K562 (cell line): ENCODE data around the gene SLC35E3. TPM values are rescaled to one million over a fixed set of nuclear protein-coding genes. Genes with fewer than 3 reads are reported as not detected.

Source experiments
- BMI1 ChIP-seq: fragments of 150-350 bp; IDR thresholded peaks from 2 replicates; pipeline ENCODE4 v1.6.1; 2014; ENCODE audit warnings: low read length
- CXXC5 ChIP-seq: fragments of 250-450 bp; sonication (Bioruptor Pico); IDR thresholded peaks from 2 replicates; pipeline ENCODE4 v1.8.0; 2022; ENCODE audit warnings: inconsistent platforms, mild to moderate bottlenecking, moderate library complexity
- DLX4 ChIP-seq: fragments of 250-450 bp; sonication (Bioruptor Pico); IDR thresholded peaks from 2 replicates; pipeline ENCODE4 v1.6.1; 2021; ENCODE audit warnings: mild to moderate bottlenecking
- DMBX1 ChIP-seq: fragments of 250-450 bp; sonication (Bioruptor Pico); IDR thresholded peaks from 2 replicates; pipeline ENCODE4 v1.8.0; 2022; ENCODE audit warnings: inconsistent platforms, mild to moderate bottlenecking, moderate library complexity, borderline replicate concordance
- ELF1 ChIP-seq: fragments of 200-800 bp; sonication (Bioruptor generic); IDR thresholded peaks from 2 replicates; pipeline ENCODE4 v1.6.1; 2016; ENCODE audit warnings: missing genetic modification characterization, missing compliant biosample characterization
- ETV5 ChIP-seq: sonication (generic); formaldehyde crosslinking; IDR thresholded peaks from 2 replicates; pipeline ENCODE4 v1.4.0; 2020; ENCODE audit warnings: low read depth, mild to moderate bottlenecking, missing genetic modification reagents
- GABPA ChIP-seq: fragments of 200-800 bp; sonication (Bioruptor generic); conservative IDR thresholded peaks from 2 replicates; pipeline ENCODE4 v1.6.1; 2016; ENCODE audit warnings: low read depth, missing genetic modification characterization, missing compliant biosample characterization
- ID3 ChIP-seq, 2 experiments: fragments of 250-450 bp in 1 of 2; fragments of 450-650 bp in 1 of 2; sonication (Bioruptor Pico) in 1 of 2; IDR thresholded peaks; 2 replicates each; pipeline versions ENCODE4 v1.6.1 to v1.8.0; 2016 to 2021; ENCODE audit warnings: mild to moderate bottlenecking in 2 of 2, moderate library complexity in 2 of 2, missing compliant biosample characterization in 1 of 2, missing genetic modification characterization in 1 of 2
- IRF2 ChIP-seq: sonication (generic); formaldehyde crosslinking; IDR thresholded peaks from 2 replicates; pipeline ENCODE4 v1.8.1; 2022; ENCODE audit warnings: mild to moderate bottlenecking, missing genetic modification reagents
- L3MBTL2 ChIP-seq: fragments of 450-650 bp; IDR thresholded peaks from 2 replicates; pipeline ENCODE4 v1.6.1; 2016; ENCODE audit warnings: mild to moderate bottlenecking, moderate library complexity
- MYNN ChIP-seq, 2 experiments: sonication (generic); formaldehyde crosslinking in 1 of 2; IDR thresholded peaks; 2 replicates each; pipeline versions ENCODE4 v1.5.0 to v1.6.1; 2016 to 2020; ENCODE audit warnings: antibody characterized with exemption in 1 of 2, missing genetic modification reagents in 1 of 2
- POLR2A ChIP-seq: fragments of 450-650 bp; conservative IDR thresholded peaks from 2 replicates; pipeline ENCODE4 v1.6.1; 2016
- POLR2G ChIP-seq: fragments of 200-400 bp; formaldehyde crosslinking; IDR thresholded peaks from 2 replicates; pipeline ENCODE4 v1.6.1; 2017; ENCODE audit warnings: low read depth, mild to moderate bottlenecking, antibody characterized with exemption, low read length, moderate library complexity
- SIN3A ChIP-seq, 2 experiments: fragments of 150-350 bp in 1 of 2; IDR thresholded peaks; 2 replicates each; pipeline ENCODE4 v1.6.1; 2011 to 2016; ENCODE audit warnings: borderline replicate concordance in 2 of 2, low read depth in 2 of 2, low read length in 2 of 2, mild to moderate bottlenecking in 2 of 2, moderate library complexity in 2 of 2; ENCODE audit not compliant: control insufficient read depth in 1 of 2
- TAF15 ChIP-seq: fragments of 200-400 bp; formaldehyde crosslinking; IDR thresholded peaks from 2 replicates; pipeline ENCODE4 v1.6.1; 2017; ENCODE audit warnings: mild to moderate bottlenecking, low read depth, low read length, moderate library complexity
- TARDBP ChIP-seq: fragments of 450-650 bp; IDR thresholded peaks from 2 replicates; pipeline ENCODE4 v1.6.1; 2016
- TBP ChIP-seq: optimal IDR thresholded peaks from 2 replicates; pipeline ENCODE3; 2011; ENCODE audit warnings: low read depth, low read length, improper control_type of control experiment
- VEZF1 ChIP-seq: fragments of 200-800 bp; sonication (Bioruptor generic); IDR thresholded peaks from 2 replicates; pipeline ENCODE4 v1.6.1; 2017; ENCODE audit warnings: missing genetic modification characterization, missing compliant biosample characterization
- YBX1 ChIP-seq: fragments of 450-650 bp; IDR thresholded peaks from 2 replicates; pipeline ENCODE4 v1.7.1; 2016; ENCODE audit warnings: mild to moderate bottlenecking
- ZBTB17 ChIP-seq: fragments of 450-650 bp; formaldehyde crosslinking; IDR thresholded peaks from 2 replicates; pipeline ENCODE4 v1.4.0; 2020; ENCODE audit warnings: mild to moderate bottlenecking
- ZBTB7A ChIP-seq: IDR thresholded peaks from 2 replicates; pipeline ENCODE4 v1.6.1; 2011; ENCODE audit warnings: low read depth, mild to moderate bottlenecking, low read length, moderate library complexity, borderline replicate concordance; ENCODE audit not compliant: control insufficient read depth
- ZNF133 ChIP-seq: fragments of 250-450 bp; sonication (Bioruptor Pico); IDR thresholded peaks from 2 replicates; pipeline ENCODE4 v1.4.0; 2020; ENCODE audit warnings: mild to moderate bottlenecking
- ZNF263 ChIP-seq: sonication (generic); formaldehyde crosslinking; IDR thresholded peaks from 2 replicates; pipeline ENCODE4 v1.8.0; 2022; ENCODE audit warnings: mild to moderate bottlenecking, missing genetic modification reagents, borderline replicate concordance
- ZNF511 ChIP-seq: sonication (generic); formaldehyde crosslinking; IDR thresholded peaks from 2 replicates; pipeline ENCODE4 v1.8.0; 2022; ENCODE audit warnings: mild to moderate bottlenecking, missing genetic modification reagents
- polyA plus RNA-seq, 8 experiments: library from polyadenylated mRNA; depleted of rRNA in 4 of 8; stranded (reverse) in 5 of 8; unstranded in 3 of 8; fragments of >200 nt; fragmentation: Nextera tagmentation in 2 of 8; fragmentation: Illumina TruSeq in 1 of 8; extraction: Ambion mirVana in 2 of 8; extraction: Trizol in 1 of 8; gene quantifications; 2 replicates each; pipeline versions ENCODE4 v1.2.1 to v1.2.3, GENCODE V29; 2011 to 2014; ENCODE audit warnings: inconsistent platforms in 1 of 8, missing spikeins in 1 of 8
- total RNA-seq, 7 experiments: library from RNA; depleted of rRNA in 6 of 7; stranded (reverse); fragments of >200 nt in 6 of 7; fragmentation: Illumina TruSeq in 2 of 7; extraction: Trizol in 2 of 7; gene quantifications; 2 replicates each; pipeline versions ENCODE4 v1.2.1 to v1.2.3, GENCODE V29; 2011 to 2021; ENCODE audit warnings: low replicate concordance in 1 of 7

Gene SLC35E3
- total and polyA plus RNA-seq, 9 of the 15 experiments (the other 6 are each of a cell fraction or from before 2014, with no cell fraction given): 1.2 to 5.9 (median 3.8) TPM

- TF ChIP-seq ZNF511 (no peak), POLR2G (peak; percentile 95), VEZF1 (CRISPR knock-in tag) (peak; percentile 49), TBP (peak; percentile 76), ID3 (CRISPR knock-in tag; IDR thresholded peaks at IDR 0.05) (no peak), ID3 (tag; IDR thresholded peaks at IDR 0.05) (no peak), POLR2A (peak; percentile 86), DLX4 (CRISPR knock-in tag) (no peak), BMI1 (no peak), SIN3A (IDR thresholded peaks at IDR 0.05; ENCODE audit: borderline replicate concordance in 2 of 2, control insufficient read depth in 1 of 2, low read depth in 2 of 2, low read length in 2 of 2) (peak; percentile 58 to 69; a peak in 1 of 4 replicates), L3MBTL2 (peak; percentile 75), ZNF263 (CRISPR knock-in tag) (no peak), ETV5 (CRISPR knock-in tag) (no peak), ELF1 (tag) (peak; percentile 77), YBX1 (no peak), MYNN (IDR thresholded peaks at IDR 0.05) (peak; percentile 78; the same call in 1 of the 2 replicates), MYNN (CRISPR knock-in tag; IDR thresholded peaks at IDR 0.05) (no peak), TARDBP (0 out of 2 replicates have a peak, but pooled peaks have one; percentile 31), ZNF133 (CRISPR knock-in tag) (no peak), CXXC5 (CRISPR knock-in tag) (peak; percentile 98), DMBX1 (no peak), ZBTB7A (peak; percentile 88), GABPA (tag) (peak; percentile 96), IRF2 (CRISPR knock-in tag) (no peak), TAF15 (no peak), ZBTB17 (CRISPR knock-in tag) (peak; percentile 72)
Measured at GRCh38 chr12:68745904-68746571, at the start of gene SLC35E3 (continued).
